Dedifferentiated amniotic fluid mesenchymal stem cell (primary cell): Measurements from ENCODE around the gene TIGD1.

ENCODE experiments used
- DNase-seq: peaks from one replicate; pipeline ENCODE4 v3.0.0-alpha.2; 2016; ENCODE audit errors: extremely low spot score

The TIGD1 gene

GRCh38 chr2:232550354-232551249, at the start of gene TIGD1, which contains the start of gene EIF4E2:
TIGD1 (minus strand) TSS chr2:232550557; CDS start chr2:232549882, 675 bp downstream.
EIF4E2 (plus strand) TSS chr2:232550689; CDS start chr2:232550725, 36 bp downstream.
- DNase-seq: peak; percentile 94

GRCh38 chr2:232598293-232598692, 47.9 kb upstream of the TIGD1 start:
- DNase-seq: no peak

- DNase-seq: no peak
Observed at GRCh38 chr2:232597362-232598079, 47.2 kb upstream of the TIGD1 start.

- no peak for DNase-seq
Observed at GRCh38 chr2:232593982-232594381, 43.6 kb upstream of the TIGD1 start.

GRCh38 chr2:232592772-232593395, 42.5 kb upstream of the TIGD1 start:
- peak; percentile 71 for DNase-seq

DNA sequence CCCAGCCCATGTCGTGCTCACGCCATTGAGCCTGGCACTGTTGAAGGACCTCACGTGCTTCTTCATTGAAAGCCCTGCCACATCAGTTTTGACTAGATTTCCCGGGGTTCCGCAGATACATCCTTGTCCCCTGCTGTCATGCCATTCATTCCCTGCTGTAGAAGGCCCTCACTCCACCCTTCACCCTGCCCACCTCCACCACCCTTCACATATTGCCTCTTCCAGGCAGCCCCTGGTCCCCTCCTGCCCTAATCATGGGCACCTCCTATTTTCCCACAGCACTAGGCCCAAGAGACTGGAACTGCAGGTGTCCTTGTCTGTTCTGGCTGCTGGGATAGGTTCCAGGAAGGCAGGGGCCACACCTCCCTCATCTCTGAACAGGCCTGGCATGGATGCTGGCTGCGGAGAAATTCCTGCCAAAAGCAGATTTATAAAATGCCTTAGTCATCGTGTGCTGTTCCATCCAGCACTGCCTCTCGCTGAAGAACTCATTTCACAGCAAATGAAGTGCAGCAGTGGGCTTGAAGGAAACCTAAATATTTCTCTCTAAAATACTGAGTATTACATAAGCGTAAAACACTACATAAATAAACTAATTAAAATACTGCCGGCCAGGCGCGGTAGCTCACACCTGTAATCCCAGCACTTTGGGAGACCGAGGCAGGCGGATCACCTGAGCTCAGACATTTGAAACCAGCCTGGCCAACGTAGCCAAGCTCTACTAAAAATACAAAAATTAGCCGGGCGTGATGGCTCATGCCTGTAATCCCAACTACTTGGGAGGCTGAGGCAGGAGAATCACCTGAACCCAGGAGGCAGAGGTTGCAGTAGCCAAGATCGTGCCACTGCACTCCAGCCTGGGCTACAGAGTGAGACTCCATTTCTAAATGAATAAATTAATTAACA, 38.6 kb upstream of the TIGD1 start:
- DNase-seq: peak; percentile 87

DNA sequence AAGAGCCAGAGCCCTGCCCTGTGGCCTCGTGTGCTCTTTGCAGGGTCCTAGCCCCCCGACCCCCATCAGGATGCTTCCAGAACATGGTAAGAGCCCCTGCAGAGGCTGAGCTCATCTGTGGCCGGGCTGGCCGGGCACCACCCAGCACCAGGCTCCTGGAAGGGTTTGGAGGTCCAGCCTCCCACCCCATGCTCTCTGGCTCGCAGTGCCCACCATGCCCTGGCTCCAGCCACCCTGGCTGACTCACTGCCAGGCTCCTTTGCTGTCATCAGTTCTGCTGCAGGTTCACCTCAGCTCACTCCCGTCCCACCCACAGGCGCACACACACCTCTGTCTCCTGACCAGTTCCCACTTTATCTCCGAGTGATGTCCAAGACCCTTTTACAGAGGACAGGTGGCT, 37.7 kb upstream of the TIGD1 start:
- DNase-seq: no peak

DNA sequence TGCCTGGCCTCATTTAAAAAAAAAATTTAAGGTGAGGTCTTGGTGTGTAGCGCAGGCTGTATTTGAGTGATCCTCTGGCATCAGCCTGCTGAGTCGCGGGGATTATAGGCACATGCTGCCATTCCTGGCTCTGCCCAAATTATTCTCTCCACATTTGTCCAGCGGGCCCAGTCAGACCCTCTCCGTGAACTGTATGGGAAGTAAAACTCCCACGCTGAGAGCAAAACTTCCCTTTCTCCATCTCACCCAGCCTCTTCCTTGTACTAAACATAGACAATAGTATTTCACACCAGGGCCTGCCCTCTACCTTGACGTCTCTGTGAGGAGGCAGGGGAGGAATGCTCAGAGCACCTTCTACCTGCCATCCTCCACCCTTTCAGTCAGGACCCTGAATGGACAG, 37.2 kb upstream of the TIGD1 start:
- DNase-seq: no peak

DNA sequence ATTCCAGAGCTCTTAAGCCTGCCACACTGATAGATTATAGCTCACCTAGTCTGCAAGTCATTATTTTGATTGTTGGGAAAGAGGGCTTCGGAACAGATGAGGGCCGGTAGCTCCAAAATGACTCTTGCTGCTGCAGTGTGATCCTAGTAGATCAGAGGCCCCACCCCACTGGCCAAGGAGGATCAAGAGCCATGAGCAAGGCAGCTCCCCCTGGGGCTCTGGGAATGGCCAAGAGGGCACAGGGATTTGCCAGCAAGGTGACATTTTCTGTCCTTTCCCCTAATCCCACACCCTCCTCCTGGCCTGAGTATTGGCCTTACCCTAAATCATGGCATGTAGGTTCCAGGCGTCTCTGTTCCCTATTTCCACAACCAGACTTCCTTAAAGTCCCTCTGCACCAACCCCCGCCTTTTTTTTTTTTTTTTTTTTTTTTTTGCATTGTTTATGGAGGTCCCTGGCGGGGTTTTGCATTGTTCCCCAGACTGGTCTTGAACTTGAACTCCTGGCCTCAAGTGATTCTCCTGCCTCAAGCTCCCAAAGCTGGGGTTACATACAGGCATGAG, 36.7 kb upstream of the TIGD1 start:
- DNase-seq: no peak

GRCh38 chr2:232584238-232584637, 33.9 kb upstream of the TIGD1 start:
- no peak for DNase-seq

GRCh38 chr2:232581725-232582124, 31.4 kb upstream of the TIGD1 start:
- DNase-seq: no peak

- no peak for DNase-seq
Observed at GRCh38 chr2:232580648-232580981, 30.3 kb upstream of the TIGD1 start.

DNA sequence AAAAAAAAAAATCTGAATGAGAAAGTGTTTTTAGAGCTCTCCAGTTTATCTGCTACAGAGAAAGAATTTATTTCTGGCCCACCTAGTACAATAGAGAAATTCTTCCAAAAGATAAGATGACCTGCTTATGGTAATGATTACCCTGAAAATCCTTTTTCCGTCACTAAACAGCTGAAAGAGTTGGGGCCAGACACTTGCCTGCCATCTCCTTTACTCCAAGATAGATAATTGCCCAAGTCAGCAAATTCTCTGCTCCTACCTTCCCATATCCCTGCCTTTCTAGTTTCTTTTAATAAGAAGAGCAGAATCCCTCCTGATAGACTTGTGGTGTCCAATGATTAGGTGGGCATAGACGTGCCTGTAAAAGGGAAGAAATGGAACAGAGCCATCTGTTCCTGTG, 28.3 kb upstream of the TIGD1 start:
- no peak for DNase-seq

GRCh38 chr2:232577841-232578240, 27.5 kb upstream of the TIGD1 start:
- DNase-seq: no peak

DNA sequence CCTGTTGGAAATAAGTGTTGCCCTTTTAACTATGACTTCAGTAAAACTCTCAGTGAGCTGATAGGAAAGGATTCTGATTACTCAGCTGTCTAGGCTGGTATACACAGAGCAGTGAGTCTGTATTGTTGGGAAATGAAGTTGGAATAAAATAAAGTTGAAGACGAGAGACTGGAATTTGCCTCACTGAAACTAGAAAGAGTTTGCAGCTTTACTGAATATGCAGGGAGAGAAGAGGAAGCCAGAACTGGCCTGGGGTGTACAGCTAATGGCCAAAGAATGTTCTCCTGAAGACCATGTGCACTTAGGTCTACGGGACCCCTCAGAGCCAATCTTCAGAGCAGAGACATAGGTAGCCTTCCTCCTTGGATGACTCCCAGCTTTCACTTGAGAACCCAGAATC, 26.6 kb upstream of the TIGD1 start:
- DNase-seq: peak; percentile 27

DNA sequence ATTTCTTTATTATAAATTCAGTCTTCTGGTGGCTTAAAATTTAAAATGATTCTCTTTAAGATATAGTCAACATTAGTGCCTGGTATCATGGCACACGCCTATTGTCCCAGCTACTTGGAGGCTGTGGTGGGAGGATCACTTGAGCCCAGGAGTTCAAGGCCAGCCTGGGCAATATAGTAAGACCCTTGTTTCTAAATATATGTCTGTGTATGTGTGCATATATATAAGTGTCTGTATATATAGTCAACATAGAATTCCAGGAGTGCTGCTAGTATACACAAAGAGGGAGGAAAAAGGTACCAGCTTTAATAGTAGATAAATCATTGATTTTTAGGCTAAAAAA, 25.0 kb upstream of the TIGD1 start:
- no peak for DNase-seq

GRCh38 chr2:232574674-232575403, 24.5 kb upstream of the TIGD1 start:
- peak; percentile 82 for DNase-seq

DNA sequence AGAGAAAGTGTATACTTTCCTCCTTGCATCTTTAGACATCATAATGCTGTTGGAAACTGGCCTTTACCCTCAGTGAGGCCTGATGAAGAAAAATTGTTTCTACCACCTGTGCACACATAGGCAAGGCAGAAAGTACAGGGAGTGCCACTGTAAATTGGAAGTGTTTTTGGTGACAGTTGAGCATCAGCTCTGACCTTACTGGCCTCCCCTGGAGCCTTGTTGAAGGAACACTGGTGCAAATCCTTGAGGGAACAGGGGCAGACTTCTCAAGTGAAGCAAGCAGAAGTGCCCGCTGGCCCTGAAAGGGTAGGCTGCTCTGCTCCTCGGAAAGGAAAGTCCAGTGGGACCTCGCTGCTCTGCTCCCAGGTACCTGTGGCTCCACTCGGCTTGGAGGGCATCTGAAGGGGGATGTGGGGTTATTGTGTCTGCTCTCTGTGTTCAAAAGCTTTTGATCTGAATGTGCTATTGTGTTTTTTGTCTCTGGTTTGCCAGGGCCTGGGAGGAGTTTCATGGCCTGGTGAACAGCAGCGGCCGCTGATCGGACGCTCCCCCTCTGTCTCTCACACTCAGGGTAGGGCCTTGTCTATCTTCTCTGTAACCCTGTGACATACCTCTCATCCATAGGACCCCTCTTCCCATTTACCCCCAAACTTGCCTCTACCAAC, 23.5 kb upstream of the TIGD1 start:
- no peak for DNase-seq

GRCh38 chr2:232573042-232573441, 22.7 kb upstream of the TIGD1 start:
- DNase-seq: no peak

- no peak for DNase-seq
Observed at GRCh38 chr2:232571026-232571474, 20.7 kb upstream of the TIGD1 start.
